Keratinocyte (primary cell): ENCODE data around the gene OPTC.

Experiments used
- CTCF ChIP-seq, 3 experiments: IDR thresholded peaks in 1 of 3; conservative IDR thresholded peaks in 1 of 3; optimal IDR thresholded peaks in 1 of 3; 2 replicates in 2 of 3; 3 replicates in 1 of 3; pipeline versions ENCODE3 to v1.5.1; 2011; ENCODE audit warnings: low read length in 3 of 3, mild to moderate bottlenecking in 3 of 3, moderate library complexity in 2 of 3, control low read depth in 1 of 3, inconsistent platforms in 1 of 3; ENCODE audit not compliant: insufficient read depth in 2 of 3; ENCODE audit errors: extremely low read depth in 1 of 3
- EZH2 ChIP-seq: IDR thresholded peaks from one replicate; pipeline ENCODE4 v1.6.1; 2012; ENCODE audit warnings: inconsistent platforms, mild to moderate bottlenecking, low read length, moderate library complexity

- TF ChIP-seq EZH2 (no peak), CTCF (optimal IDR thresholded peaks at IDR 0.05 in 1 of 3, IDR thresholded peaks at IDR 0.05 in 1 of 3, conservative IDR thresholded peaks at IDR 0.05 in 1 of 3; ENCODE audit: extremely low read depth in 1 of 3, insufficient read depth in 2 of 3, low read length in 3 of 3) (no peak)
These were observed 54.9 kb downstream of the OPTC start for GRCh38 chr1:203548892-203549291.
